ENCODE data around the gene ATIC. TPM values are rescaled to one million over a fixed set of nuclear protein-coding genes. Genes with fewer than 3 reads are reported as not detected.

The ATIC gene
- total RNA-seq, 1 experiment from 2014 or later = 295 TPM

DNA sequence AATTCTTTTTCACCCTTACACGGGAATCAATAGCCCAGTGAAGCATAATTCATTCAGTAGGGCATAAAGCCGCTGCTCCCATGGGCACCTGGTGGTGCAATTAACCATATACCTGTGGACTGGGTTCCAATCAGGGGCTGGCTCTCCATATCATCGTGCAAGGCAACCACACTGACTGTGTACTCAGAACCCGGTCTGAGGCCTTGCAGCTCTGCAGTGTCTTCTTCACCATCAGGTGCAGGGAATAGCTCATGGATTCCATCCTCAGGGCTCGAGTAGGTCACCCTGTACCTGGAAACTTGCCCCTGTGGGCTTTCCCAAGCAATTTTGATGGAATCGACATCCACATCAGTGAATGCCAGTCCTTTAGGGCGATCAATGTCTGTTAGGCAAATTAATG, 68.8 kb downstream of the ATIC start:
- no CpG with 5 or more reads among the region's 7 CpGs for WGBS (ENCODE audit: extremely low coverage, insufficient read length, low lambda C conversion rate)
- H2BK15ac ChIP-seq (ENCODE audit: low read depth, low read length) = no peak overlapping the region
- H3K27ac ChIP-seq (ENCODE audit: insufficient read length, low read depth, low read length) = no peak overlapping the region
- no peak overlapping the region for H2BK20ac ChIP-seq (ENCODE audit: low read depth, low read length, poor library complexity, severe bottlenecking)
- H4K91ac ChIP-seq (ENCODE audit: insufficient read length, low read depth, low read length) = no peak overlapping the region
- Mint-ChIP-seq H3K27me3 (ENCODE audit: low read depth) (no peaks in the 10 kb centered on the region), H3K27ac (no peak overlapping the region), H3K9me3 (no peaks in the 10 kb centered on the region), H3K4me1 (no peaks in the 10 kb centered on the region), H3K36me3 (ENCODE audit: insufficient read depth in 1 of 3, low read depth in 3 of 3) (peaks cover 5 to 34% (median 15%) of the 10 kb centered on the region in 3 experiments; a peak in 5 of 7 replicates), H3K4me3 (no peak overlapping the region)
- no peak overlapping the region for H3K9ac ChIP-seq (ENCODE audit: extremely low read depth, insufficient read length, low read length)
- no peaks in the 10 kb centered on the region for H4K20me1 ChIP-seq (ENCODE audit: control insufficient read depth, insufficient read depth, insufficient read length)
- no peaks in the 10 kb centered on the region for H3K4me1 ChIP-seq (ENCODE audit: insufficient read depth, low read length)
- TF ChIP-seq, protein P1, sequence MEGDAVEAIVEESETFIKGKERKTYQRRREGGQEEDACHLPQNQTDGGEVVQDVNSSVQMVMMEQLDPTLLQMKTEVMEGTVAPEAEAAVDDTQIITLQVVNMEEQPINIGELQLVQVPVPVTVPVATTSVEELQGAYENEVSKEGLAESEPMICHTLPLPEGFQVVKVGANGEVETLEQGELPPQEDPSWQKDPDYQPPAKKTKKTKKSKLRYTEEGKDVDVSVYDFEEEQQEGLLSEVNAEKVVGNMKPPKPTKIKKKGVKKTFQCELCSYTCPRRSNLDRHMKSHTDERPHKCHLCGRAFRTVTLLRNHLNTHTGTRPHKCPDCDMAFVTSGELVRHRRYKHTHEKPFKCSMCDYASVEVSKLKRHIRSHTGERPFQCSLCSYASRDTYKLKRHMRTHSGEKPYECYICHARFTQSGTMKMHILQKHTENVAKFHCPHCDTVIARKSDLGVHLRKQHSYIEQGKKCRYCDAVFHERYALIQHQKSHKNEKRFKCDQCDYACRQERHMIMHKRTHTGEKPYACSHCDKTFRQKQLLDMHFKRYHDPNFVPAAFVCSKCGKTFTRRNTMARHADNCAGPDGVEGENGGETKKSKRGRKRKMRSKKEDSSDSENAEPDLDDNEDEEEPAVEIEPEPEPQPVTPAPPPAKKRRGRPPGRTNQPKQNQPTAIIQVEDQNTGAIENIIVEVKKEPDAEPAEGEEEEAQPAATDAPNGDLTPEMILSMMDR (conservative IDR thresholded peaks at IDR 0.05) = no peak
- no peak for DNase-seq
- H4K5ac ChIP-seq (ENCODE audit: insufficient read length, low read depth, low read length) = no peak overlapping the region
- no peak overlapping the region for H3T11ph ChIP-seq (ENCODE audit: low read length)
- no peak overlapping the region for H3K18ac ChIP-seq (ENCODE audit: insufficient read length, low read depth, low read length)
- no peak overlapping the region for H4K8ac ChIP-seq (replicated peaks; ENCODE audit: insufficient read length, low read depth, low read length)
- peaks cover 2% of the 10 kb centered on the region for H3K23me2 ChIP-seq (ENCODE audit: insufficient read length, low read depth, low read length, poor library complexity, severe bottlenecking)
- H3K79me2 ChIP-seq (ENCODE audit: insufficient read depth, low read length) = no peaks in the 10 kb centered on the region
- H2AFZ ChIP-seq (ENCODE audit: low read length) = no peak overlapping the region
- H2BK12ac ChIP-seq (ENCODE audit: insufficient read length, low read depth, low read length) = no peak overlapping the region
- no peaks in the 10 kb centered on the region for H3K9me3 ChIP-seq (ENCODE audit: control insufficient read depth, low read depth, low read length)
- no peak overlapping the region for H2BK120ac ChIP-seq (ENCODE audit: low read depth, low read length, poor library complexity, severe bottlenecking)
- no peak overlapping the region for H3K23ac ChIP-seq (ENCODE audit: insufficient read length, low read depth, low read length)
- no peaks in the 10 kb centered on the region; the same call in 1 of the 2 replicates for H3K27me3 ChIP-seq (ENCODE audit: insufficient read depth, low read length)
- H3K14ac ChIP-seq (ENCODE audit: insufficient read depth, low read length) = no peak overlapping the region
- H2AK5ac ChIP-seq (ENCODE audit: insufficient read length, low read length) = no peak overlapping the region
- H2BK5ac ChIP-seq (ENCODE audit: insufficient read length, low read length) = no peak overlapping the region
- no peak overlapping the region for H3K56ac ChIP-seq (ENCODE audit: insufficient read length, low read depth, low read length)
- no peak overlapping the region for H3K4ac ChIP-seq (ENCODE audit: low read depth, low read length)
- no peaks in the 10 kb centered on the region for H3K79me1 ChIP-seq (ENCODE audit: insufficient read depth, low read depth, low read length, poor library complexity, severe bottlenecking)
- no peak overlapping the region for H3K4me2 ChIP-seq (ENCODE audit: insufficient read depth, insufficient read length, low read length)

All from H9 (cell line).